ENCODE results near the gene CEMIP.

- TF ChIP-seq, protein P1, sequence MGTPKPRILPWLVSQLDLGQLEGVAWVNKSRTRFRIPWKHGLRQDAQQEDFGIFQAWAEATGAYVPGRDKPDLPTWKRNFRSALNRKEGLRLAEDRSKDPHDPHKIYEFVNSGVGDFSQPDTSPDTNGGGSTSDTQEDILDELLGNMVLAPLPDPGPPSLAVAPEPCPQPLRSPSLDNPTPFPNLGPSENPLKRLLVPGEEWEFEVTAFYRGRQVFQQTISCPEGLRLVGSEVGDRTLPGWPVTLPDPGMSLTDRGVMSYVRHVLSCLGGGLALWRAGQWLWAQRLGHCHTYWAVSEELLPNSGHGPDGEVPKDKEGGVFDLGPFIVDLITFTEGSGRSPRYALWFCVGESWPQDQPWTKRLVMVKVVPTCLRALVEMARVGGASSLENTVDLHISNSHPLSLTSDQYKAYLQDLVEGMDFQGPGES (IDR thresholded peaks at IDR 0.05; ENCODE audit: low read depth, low read length): no peak
- TF ChIP-seq CTCF (IDR thresholded peaks at IDR 0.05) (no peak), FOXM1 (IDR thresholded peaks at IDR 0.05; ENCODE audit: low read depth) (no peak), YY1 (IDR thresholded peaks at IDR 0.05; ENCODE audit: low read depth) (no peak), NRF1 (IDR thresholded peaks at IDR 0.05; ENCODE audit: low read depth, low read length) (no peak), FOSL2 (IDR thresholded peaks at IDR 0.05; ENCODE audit: borderline replicate concordance, low read depth) (no peak), RCOR1 (IDR thresholded peaks at IDR 0.05; ENCODE audit: low read length) (no peak), MAX (IDR thresholded peaks at IDR 0.05; ENCODE audit: low read depth) (no peak), POLR2AphosphoS5 (IDR thresholded peaks at IDR 0.05; ENCODE audit: low read depth, low read length) (no peak), RAD21 (IDR thresholded peaks at IDR 0.05; ENCODE audit: low read length) (no peak)
Measured at GRCh38 chr15:80804970-80805495, 25.9 kb downstream of the CEMIP start.
